Measurements from ENCODE around the gene HSPA9.

HSPA9 gene

DNA sequence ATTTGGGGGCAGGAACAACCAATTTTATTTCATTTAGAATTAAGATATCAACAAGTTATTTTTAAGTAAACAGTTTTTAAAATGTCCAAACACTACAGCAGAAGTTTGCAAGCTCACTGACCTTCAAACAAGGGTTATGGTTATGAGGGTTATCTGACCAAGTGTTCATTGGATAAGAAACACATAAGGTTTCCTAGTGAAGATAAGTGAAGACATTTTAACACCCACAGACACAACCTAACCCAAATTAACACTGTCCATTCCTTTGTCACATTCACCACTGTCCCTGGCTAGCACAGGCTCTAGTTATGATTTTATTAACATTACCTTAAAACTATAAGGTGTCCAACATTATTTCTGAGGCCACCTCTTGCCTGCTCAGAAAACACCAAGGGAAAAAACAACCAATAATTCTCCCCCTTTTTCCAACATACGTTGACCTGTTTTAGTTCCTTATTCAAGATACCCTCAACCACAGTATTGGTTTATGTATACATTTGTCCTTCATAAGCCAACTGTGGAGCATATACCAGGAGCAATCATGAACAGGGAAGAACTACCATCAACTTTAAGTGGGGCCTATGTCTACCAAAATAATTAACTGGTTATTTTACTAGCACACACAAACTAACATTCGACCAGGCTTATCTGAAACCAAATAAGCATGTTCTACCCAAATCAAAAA is 36.1 kb downstream of the HSPA9 start:
- TF ChIP-seq, protein P1, sequence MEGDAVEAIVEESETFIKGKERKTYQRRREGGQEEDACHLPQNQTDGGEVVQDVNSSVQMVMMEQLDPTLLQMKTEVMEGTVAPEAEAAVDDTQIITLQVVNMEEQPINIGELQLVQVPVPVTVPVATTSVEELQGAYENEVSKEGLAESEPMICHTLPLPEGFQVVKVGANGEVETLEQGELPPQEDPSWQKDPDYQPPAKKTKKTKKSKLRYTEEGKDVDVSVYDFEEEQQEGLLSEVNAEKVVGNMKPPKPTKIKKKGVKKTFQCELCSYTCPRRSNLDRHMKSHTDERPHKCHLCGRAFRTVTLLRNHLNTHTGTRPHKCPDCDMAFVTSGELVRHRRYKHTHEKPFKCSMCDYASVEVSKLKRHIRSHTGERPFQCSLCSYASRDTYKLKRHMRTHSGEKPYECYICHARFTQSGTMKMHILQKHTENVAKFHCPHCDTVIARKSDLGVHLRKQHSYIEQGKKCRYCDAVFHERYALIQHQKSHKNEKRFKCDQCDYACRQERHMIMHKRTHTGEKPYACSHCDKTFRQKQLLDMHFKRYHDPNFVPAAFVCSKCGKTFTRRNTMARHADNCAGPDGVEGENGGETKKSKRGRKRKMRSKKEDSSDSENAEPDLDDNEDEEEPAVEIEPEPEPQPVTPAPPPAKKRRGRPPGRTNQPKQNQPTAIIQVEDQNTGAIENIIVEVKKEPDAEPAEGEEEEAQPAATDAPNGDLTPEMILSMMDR (conservative IDR thresholded peaks at IDR 0.05; ENCODE audit: low read depth, low read length) = no peak
- H3K4me1 ChIP-seq (ENCODE audit: low read depth, poor library complexity, severe bottlenecking) = peaks cover 30% of the 10 kb centered on the region
- no peak overlapping the region for H3K27ac ChIP-seq
- no peaks in the 10 kb centered on the region for H3K27me3 ChIP-seq (ENCODE audit: insufficient read depth, low read depth)
- peaks cover 97% of the 10 kb centered on the region for H3K79me2 ChIP-seq (ENCODE audit: insufficient read depth, low read depth)
- no peak overlapping the region for H3K4me3 ChIP-seq (IDR thresholded peaks at IDR 0.05; ENCODE audit: insufficient read depth, low read depth, low read length)
- no peak overlapping the region for H3K9ac ChIP-seq
- peaks cover 17% of the 10 kb centered on the region; the same call in 1 of the 2 replicates for H4K20me1 ChIP-seq (ENCODE audit: insufficient read depth)
- no peak overlapping the region for H2AFZ ChIP-seq (ENCODE audit: low read depth)
- no peaks in the 10 kb centered on the region; the same call in 1 of the 2 replicates for H3K36me3 ChIP-seq (ENCODE audit: insufficient read depth)
- peak overlapping the region; percentile 4; the same call in 1 of the 2 replicates for H3K4me2 ChIP-seq

DNA sequence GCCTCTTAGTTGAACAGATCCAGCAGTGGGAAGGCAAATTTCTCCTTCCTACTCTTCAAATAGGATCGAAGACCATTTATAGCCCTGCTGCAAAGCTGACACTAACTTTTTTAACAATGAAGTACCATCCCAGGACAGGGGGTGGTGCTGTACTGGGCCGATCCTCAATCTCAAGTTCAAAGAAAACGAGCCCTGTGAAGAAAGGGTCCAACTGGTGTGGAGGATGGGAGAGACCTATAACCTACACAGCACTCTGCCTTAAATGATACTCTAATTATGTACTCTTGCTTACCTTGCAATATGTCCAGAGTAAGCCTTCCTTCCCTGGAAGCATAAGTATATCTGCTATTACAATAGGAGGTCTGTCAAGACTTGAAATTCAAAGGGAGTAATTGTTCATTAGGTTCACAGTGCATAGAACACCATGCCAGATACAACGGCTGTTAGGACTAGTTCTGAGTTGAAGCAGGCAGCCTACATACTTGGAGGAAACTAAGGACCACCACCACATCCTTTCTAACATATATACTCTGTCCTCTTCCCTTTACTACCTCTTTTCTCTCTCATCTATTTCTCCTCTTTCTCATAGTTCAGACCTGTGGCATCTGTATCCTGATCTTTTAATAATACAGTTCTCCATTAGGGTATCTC is 38.4 kb downstream of the HSPA9 start:
- Histone ChIP-seq H3K4me1 (ENCODE audit: low read depth, poor library complexity, severe bottlenecking) (peaks cover 30% of the 10 kb centered on the region), H3K9ac (no peak overlapping the region), H2AFZ (ENCODE audit: low read depth) (no peak overlapping the region), H3K27me3 (ENCODE audit: insufficient read depth, low read depth) (no peaks in the 10 kb centered on the region), H3K4me3 (IDR thresholded peaks at IDR 0.05; ENCODE audit: insufficient read depth, low read depth, low read length) (no peak overlapping the region), H4K20me1 (ENCODE audit: insufficient read depth) (peaks cover 27% of the 10 kb centered on the region; the same call in 1 of the 2 replicates), H3K27ac (no peak overlapping the region), H3K36me3 (ENCODE audit: insufficient read depth) (no peaks in the 10 kb centered on the region; the same call in 1 of the 2 replicates), H3K4me2 (no peak overlapping the region), H3K79me2 (ENCODE audit: insufficient read depth, low read depth) (peaks cover 98% of the 10 kb centered on the region)
- TF ChIP-seq, protein P1 (conservative IDR thresholded peaks at IDR 0.05; ENCODE audit: low read depth, low read length) = peak; percentile 37; the same call in 1 of the 2 replicates

DNA sequence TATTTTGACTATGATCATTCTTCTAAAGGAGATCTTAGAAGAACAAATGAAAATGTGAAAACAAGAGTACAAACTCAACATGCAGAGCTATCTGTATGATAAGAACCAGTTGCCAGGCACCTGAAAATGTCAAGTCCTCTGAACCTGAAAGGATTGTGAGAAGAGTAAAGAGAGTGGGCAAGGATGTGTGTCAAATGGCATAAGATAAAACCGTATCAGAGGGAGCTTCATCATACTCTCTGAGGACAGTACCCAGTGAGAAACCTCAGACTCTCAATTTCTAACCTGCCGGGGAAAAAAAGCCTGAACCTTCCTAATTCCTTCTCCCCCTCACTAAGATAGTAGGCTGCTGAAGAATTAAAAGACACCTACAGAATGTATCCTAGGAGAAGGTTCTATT is 39.0 kb downstream of the HSPA9 start:
- H2AFZ ChIP-seq (ENCODE audit: low read depth) = no peak overlapping the region
- peaks cover 98% of the 10 kb centered on the region for H3K79me2 ChIP-seq (ENCODE audit: insufficient read depth, low read depth)
- H3K4me3 ChIP-seq (IDR thresholded peaks at IDR 0.05; ENCODE audit: insufficient read depth, low read depth, low read length) = no peak overlapping the region
- peaks cover 25% of the 10 kb centered on the region for H3K4me1 ChIP-seq (ENCODE audit: low read depth, poor library complexity, severe bottlenecking)
- H3K27ac ChIP-seq = no peak overlapping the region
- H4K20me1 ChIP-seq (ENCODE audit: insufficient read depth) = peaks cover 28% of the 10 kb centered on the region
- no peak overlapping the region for H3K9ac ChIP-seq
- H3K4me2 ChIP-seq = no peak overlapping the region
- TF ChIP-seq, protein P1 (conservative IDR thresholded peaks at IDR 0.05; ENCODE audit: low read depth, low read length) = no peak
- H3K36me3 ChIP-seq (ENCODE audit: insufficient read depth) = peaks cover 2% of the 10 kb centered on the region; the same call in 1 of the 2 replicates
- H3K27me3 ChIP-seq (ENCODE audit: insufficient read depth, low read depth) = no peaks in the 10 kb centered on the region

DNA sequence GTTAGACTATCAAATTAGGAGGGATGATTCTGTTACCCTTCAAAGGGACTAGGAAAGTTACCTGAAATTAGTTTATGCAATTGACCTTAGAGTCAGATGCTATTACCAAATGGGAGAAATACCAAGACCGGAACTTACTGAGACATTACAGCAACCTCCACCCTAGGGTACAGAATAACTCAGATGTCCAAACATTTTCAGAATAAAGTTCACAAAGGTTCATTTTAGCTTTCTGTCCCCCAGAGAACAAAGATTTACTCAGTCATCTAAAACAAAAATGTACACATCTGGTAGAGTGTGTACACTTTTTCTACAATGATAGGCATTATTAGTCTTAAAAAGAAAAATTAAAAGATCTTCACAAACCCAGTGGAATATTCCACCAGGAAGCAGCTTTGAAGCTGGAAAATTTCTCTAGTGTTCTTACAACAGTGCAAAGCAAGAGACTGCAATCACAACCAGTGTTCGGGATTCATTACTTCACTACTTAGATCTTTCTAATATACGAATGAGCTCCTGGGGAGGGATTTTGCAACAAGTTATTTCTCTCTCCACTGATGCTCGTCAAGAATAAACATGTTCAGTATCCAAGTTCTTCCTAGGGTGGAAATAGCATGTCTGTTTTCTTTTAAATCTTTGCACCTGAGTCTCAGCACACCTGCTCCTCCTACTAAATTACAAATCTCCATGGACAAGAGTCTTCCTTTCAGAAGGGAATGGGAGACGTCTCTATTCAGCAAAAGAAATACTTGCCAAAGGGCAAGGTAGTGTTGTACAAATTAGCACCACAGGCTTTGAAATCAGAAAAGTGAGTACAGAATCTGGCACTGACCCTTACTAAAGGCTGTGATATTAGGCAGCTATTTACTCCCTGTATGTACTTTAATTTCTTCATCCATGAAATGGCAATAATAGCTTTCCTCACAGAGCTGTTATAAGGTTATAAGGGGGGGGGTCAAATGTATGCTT is 40.9 kb downstream of the HSPA9 start:
- Histone ChIP-seq H3K27ac (no peak overlapping the region), H3K4me1 (ENCODE audit: low read depth, poor library complexity, severe bottlenecking) (peaks cover 14% of the 10 kb centered on the region), H2AFZ (ENCODE audit: low read depth) (no peak overlapping the region), H3K36me3 (ENCODE audit: insufficient read depth) (0 out of 2 replicates have a peak, but pooled peaks cover 2% of the 10 kb centered on the region), H3K79me2 (ENCODE audit: insufficient read depth, low read depth) (peaks cover 98% of the 10 kb centered on the region), H3K4me2 (no peak overlapping the region), H3K4me3 (IDR thresholded peaks at IDR 0.05; ENCODE audit: insufficient read depth, low read depth, low read length) (no peak overlapping the region), H4K20me1 (ENCODE audit: insufficient read depth) (peaks cover 28% of the 10 kb centered on the region), H3K9ac (no peak overlapping the region), H3K27me3 (ENCODE audit: insufficient read depth, low read depth) (no peaks in the 10 kb centered on the region)
- TF ChIP-seq, protein P1 (conservative IDR thresholded peaks at IDR 0.05; ENCODE audit: low read depth, low read length) = no peak
